HEK293 (cell line): Measurements from ENCODE around the gene TSKU.

Experiments used
- BCL11B ChIP-seq: fragments of 450-650 bp; formaldehyde crosslinking; IDR thresholded peaks from 2 replicates; pipeline ENCODE4 v1.5.1; 2016; ENCODE audit warnings: low read depth, missing biosample characterization, missing genetic modification characterization
- EGR2 ChIP-seq: fragments of 450-650 bp; formaldehyde crosslinking; IDR thresholded peaks from 2 replicates; pipeline ENCODE4 v1.5.1; 2016; ENCODE audit warnings: low read depth, missing biosample characterization, missing genetic modification characterization
- HOXA7 ChIP-seq: sonication (generic); formaldehyde crosslinking; IDR thresholded peaks from 2 replicates; pipeline ENCODE4 v1.8.1; 2022; ENCODE audit warnings: missing genetic modification reagents, borderline replicate concordance
- HOXC10 ChIP-seq: sonication (generic); formaldehyde crosslinking; IDR thresholded peaks from 2 replicates; pipeline ENCODE4 v1.8.1; 2023; ENCODE audit warnings: mild to moderate bottlenecking, missing genetic modification reagents
- IKZF3 ChIP-seq: fragments of 450-650 bp; IDR thresholded peaks from 2 replicates; pipeline ENCODE4 v1.5.0; 2018; ENCODE audit warnings: missing biosample characterization, mild to moderate bottlenecking, missing genetic modification characterization, moderate library complexity
- KLF1 ChIP-seq: fragments of 450-650 bp; formaldehyde crosslinking; IDR thresholded peaks from 2 replicates; pipeline ENCODE4 v1.5.1; 2016; ENCODE audit warnings: missing biosample characterization, missing genetic modification characterization
- RBAK ChIP-seq: fragments of 450-650 bp; formaldehyde crosslinking; IDR thresholded peaks from 2 replicates; pipeline ENCODE4 v1.5.1; 2016; ENCODE audit warnings: missing biosample characterization, missing genetic modification characterization
- ZBTB8A ChIP-seq: fragments of 450-650 bp; formaldehyde crosslinking; IDR thresholded peaks from 2 replicates; pipeline ENCODE4 v1.5.1; 2016; ENCODE audit warnings: missing biosample characterization, missing genetic modification characterization
- ZNF248 ChIP-seq: fragments of 450-650 bp; formaldehyde crosslinking; IDR thresholded peaks from 2 replicates; pipeline ENCODE4 v1.5.1; 2017; ENCODE audit warnings: missing biosample characterization, missing genetic modification characterization
- ZNF274 ChIP-seq, 2 experiments: fragments of 200-500 bp in 1 of 2; fragments of 450-650 bp in 1 of 2; sonication (Bioruptor generic) in 1 of 2; formaldehyde crosslinking in 1 of 2; IDR thresholded peaks; 2 replicates each; pipeline versions ENCODE4 v1.5.1 to v1.6.1; 2014 to 2016; ENCODE audit warnings: borderline replicate concordance in 1 of 2, inconsistent platforms in 1 of 2, low read length in 1 of 2, missing biosample characterization in 1 of 2, missing genetic modification characterization in 1 of 2
- ZNF324 ChIP-seq: fragments of 450-650 bp; formaldehyde crosslinking; IDR thresholded peaks from 2 replicates; pipeline ENCODE4 v1.5.1; 2016; ENCODE audit warnings: missing biosample characterization, missing genetic modification characterization
- ZNF335 ChIP-seq: fragments of 450-650 bp; formaldehyde crosslinking; conservative IDR thresholded peaks from 2 replicates; pipeline ENCODE4 v1.5.1; 2016; ENCODE audit warnings: missing biosample characterization, missing genetic modification characterization
- ZNF416 ChIP-seq: fragments of 450-650 bp; formaldehyde crosslinking; IDR thresholded peaks from 2 replicates; pipeline ENCODE4 v1.5.1; 2016; ENCODE audit warnings: missing biosample characterization, missing genetic modification characterization
- ZNF473 ChIP-seq: fragments of 450-650 bp; formaldehyde crosslinking; IDR thresholded peaks from 2 replicates; pipeline ENCODE4 v1.5.1; 2017; ENCODE audit warnings: missing biosample characterization, missing genetic modification characterization
- ZNF600 ChIP-seq: fragments of 450-650 bp; formaldehyde crosslinking; IDR thresholded peaks from 2 replicates; pipeline ENCODE4 v1.5.1; 2016; ENCODE audit warnings: missing biosample characterization, missing genetic modification characterization
- ZSCAN23 ChIP-seq: fragments of 450-650 bp; formaldehyde crosslinking; IDR thresholded peaks from 2 replicates; pipeline ENCODE4 v1.5.1; 2016; ENCODE audit warnings: missing biosample characterization, missing genetic modification characterization
- TF ChIP-seq, protein P1 (sequence below): fragments of 450-650 bp; formaldehyde crosslinking; conservative IDR thresholded peaks from 2 replicates; pipeline ENCODE4 v1.5.1; 2016; ENCODE audit warnings: low read depth, missing biosample characterization, missing genetic modification characterization
- TF ChIP-seq, protein P2 (sequence below): fragments of 450-650 bp; formaldehyde crosslinking; IDR thresholded peaks from 2 replicates; pipeline ENCODE4 v1.5.1; 2016; ENCODE audit warnings: missing biosample characterization, missing genetic modification characterization
- TF ChIP-seq, protein P3 (sequence below): fragments of 450-650 bp; IDR thresholded peaks from 2 replicates; pipeline ENCODE4 v1.5.1; 2018; ENCODE audit warnings: missing biosample characterization, mild to moderate bottlenecking, missing genetic modification characterization
- TF ChIP-seq, protein P4 (sequence below): fragments of 450-650 bp; formaldehyde crosslinking; IDR thresholded peaks from 2 replicates; pipeline ENCODE4 v1.5.1; 2016; ENCODE audit warnings: missing biosample characterization, missing genetic modification characterization
- TF ChIP-seq, protein P5 (sequence below): fragments of 450-650 bp; formaldehyde crosslinking; optimal IDR thresholded peaks from 2 replicates; pipeline ENCODE3; 2016; ENCODE audit warnings: missing biosample characterization, mild to moderate bottlenecking, missing genetic modification characterization
- TF ChIP-seq, protein P6 (sequence below): fragments of 450-650 bp; formaldehyde crosslinking; conservative IDR thresholded peaks from 2 replicates; pipeline ENCODE4 v1.5.1; 2016; ENCODE audit warnings: low read depth, missing biosample characterization, missing genetic modification characterization

TSKU gene

DNA sequence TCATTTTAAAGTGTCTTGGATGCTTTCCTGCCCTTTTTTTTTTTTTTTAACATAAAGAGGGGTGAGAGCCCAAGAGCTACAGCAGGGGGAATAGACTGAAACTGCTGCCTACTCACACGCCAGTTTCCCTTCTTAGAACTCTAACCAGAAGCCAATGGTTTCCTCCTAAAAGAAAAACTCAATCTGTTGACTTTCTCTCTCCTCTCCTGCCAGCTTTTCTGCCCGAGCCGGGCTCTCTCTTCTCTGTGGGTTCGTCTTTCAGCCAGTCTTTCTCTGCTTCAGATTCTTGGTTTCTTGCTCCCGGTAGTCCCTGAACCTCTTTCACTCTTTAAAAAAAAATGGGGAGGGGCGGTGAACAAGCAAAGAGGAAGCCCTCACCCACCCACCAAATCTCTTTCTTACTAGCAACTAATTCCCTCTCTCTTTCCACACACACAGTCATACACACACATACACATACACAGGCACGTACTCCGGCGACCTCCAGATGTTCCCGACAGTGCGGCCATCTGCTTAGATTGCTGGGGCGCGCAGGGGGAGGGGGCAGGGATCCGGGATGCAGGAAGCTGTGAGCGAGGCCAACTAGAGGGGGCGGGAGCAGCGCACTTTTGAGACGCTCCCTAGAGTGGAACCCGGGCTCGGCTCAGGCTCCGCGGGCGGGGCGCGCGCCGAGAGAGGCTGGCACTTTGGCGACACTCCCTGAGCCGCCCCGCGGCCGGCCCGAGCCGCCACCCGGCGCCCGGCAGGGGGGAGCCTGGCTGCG lies 444 bp upstream of the TSKU start (continued):
- TF ChIP-seq ZNF248 (tag by site-specific recombination) (no peak), ZNF324 (tag by site-specific recombination) (peak; percentile 25; the same call in 1 of the 2 replicates), HOXC10 (no peak), ZNF274 (IDR thresholded peaks at IDR 0.05; ENCODE audit: low read length) (no peak), ZNF274 (tag by site-specific recombination; IDR thresholded peaks at IDR 0.05; ENCODE audit: borderline replicate concordance) (no peak), ZNF416 (no peak), ZSCAN23 (tag by site-specific recombination) (no peak), EGR2 (no peak; the same call in none of the 2 replicates), RBAK (tag by site-specific recombination) (no peak), KLF1 (tag by site-specific recombination) (peak; percentile 18), HOXA7 (CRISPR knock-in tag) (no peak), ZNF473 (no peak), BCL11B (0 out of 2 replicates have a peak, but pooled peaks have one; percentile 49), ZNF600 (peak; percentile 39; the same call in 1 of the 2 replicates), ZBTB8A (tag by site-specific recombination) (no peak), IKZF3 (tag by site-specific recombination) (peak; percentile 60), ZNF335 (tag by site-specific recombination) (peak; percentile 96)
- TF ChIP-seq, protein P1, sequence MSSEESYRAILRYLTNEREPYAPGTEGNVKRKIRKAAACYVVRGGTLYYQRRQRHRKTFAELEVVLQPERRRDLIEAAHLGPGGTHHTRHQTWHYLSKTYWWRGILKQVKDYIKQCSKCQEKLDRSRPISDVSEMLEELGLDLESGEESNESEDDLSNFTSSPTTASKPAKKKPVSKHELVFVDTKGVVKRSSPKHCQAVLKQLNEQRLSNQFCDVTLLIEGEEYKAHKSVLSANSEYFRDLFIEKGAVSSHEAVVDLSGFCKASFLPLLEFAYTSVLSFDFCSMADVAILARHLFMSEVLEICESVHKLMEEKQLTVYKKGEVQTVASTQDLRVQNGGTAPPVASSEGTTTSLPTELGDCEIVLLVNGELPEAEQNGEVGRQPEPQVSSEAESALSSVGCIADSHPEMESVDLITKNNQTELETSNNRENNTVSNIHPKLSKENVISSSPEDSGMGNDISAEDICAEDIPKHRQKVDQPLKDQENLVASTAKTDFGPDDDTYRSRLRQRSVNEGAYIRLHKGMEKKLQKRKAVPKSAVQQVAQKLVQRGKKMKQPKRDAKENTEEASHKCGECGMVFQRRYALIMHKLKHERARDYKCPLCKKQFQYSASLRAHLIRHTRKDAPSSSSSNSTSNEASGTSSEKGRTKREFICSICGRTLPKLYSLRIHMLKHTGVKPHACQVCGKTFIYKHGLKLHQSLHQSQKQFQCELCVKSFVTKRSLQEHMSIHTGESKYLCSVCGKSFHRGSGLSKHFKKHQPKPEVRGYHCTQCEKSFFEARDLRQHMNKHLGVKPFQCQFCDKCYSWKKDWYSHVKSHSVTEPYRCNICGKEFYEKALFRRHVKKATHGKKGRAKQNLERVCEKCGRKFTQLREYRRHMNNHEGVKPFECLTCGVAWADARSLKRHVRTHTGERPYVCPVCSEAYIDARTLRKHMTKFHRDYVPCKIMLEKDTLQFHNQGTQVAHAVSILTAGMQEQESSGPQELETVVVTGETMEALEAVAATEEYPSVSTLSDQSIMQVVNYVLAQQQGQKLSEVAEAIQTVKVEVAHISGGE (tag by site-specific recombination) = no peak; the same call in 1 of the 2 replicates
- TF ChIP-seq, protein P2, sequence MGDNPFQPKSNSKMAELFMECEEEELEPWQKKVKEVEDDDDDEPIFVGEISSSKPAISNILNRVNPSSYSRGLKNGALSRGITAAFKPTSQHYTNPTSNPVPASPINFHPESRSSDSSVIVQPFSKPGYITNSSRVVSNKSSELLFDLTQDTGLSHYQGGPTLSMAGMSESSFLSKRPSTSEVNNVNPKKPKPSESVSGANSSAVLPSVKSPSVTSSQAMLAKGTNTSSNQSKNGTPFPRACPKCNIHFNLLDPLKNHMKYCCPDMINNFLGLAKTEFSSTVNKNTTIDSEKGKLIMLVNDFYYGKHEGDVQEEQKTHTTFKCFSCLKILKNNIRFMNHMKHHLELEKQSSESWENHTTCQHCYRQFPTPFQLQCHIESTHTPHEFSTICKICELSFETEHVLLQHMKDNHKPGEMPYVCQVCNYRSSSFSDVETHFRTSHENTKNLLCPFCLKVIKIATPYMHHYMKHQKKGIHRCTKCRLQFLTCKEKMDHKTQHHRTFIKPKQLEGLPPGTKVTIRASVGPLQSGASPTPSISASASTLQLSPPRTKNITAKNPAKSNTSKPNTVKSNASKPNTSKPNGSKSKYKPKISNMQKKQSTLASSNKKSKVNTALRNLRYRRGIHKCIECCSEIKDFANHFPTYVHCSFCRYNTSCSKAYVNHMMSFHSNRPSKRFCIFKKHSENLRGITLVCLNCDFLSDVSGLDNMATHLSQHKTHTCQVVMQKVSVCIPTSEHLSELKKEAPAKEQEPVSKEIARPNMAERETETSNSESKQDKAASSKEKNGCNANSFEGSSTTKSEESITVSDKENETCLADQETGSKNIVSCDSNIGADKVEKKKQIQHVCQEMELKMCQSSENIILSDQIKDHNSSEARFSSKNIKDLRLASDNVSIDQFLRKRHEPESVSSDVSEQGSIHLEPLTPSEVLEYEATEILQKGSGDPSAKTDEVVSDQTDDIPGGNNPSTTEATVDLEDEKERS (tag by site-specific recombination) = no peak
- TF ChIP-seq, protein P3, sequence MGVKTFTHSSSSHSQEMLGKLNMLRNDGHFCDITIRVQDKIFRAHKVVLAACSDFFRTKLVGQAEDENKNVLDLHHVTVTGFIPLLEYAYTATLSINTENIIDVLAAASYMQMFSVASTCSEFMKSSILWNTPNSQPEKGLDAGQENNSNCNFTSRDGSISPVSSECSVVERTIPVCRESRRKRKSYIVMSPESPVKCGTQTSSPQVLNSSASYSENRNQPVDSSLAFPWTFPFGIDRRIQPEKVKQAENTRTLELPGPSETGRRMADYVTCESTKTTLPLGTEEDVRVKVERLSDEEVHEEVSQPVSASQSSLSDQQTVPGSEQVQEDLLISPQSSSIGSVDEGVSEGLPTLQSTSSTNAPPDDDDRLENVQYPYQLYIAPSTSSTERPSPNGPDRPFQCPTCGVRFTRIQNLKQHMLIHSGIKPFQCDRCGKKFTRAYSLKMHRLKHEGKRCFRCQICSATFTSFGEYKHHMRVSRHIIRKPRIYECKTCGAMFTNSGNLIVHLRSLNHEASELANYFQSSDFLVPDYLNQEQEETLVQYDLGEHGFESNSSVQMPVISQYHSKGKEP (tag by site-specific recombination) = peak; percentile 60; the same call in 1 of the 2 replicates
- TF ChIP-seq, protein P4, sequence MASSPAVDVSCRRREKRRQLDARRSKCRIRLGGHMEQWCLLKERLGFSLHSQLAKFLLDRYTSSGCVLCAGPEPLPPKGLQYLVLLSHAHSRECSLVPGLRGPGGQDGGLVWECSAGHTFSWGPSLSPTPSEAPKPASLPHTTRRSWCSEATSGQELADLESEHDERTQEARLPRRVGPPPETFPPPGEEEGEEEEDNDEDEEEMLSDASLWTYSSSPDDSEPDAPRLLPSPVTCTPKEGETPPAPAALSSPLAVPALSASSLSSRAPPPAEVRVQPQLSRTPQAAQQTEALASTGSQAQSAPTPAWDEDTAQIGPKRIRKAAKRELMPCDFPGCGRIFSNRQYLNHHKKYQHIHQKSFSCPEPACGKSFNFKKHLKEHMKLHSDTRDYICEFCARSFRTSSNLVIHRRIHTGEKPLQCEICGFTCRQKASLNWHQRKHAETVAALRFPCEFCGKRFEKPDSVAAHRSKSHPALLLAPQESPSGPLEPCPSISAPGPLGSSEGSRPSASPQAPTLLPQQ (tag by site-specific recombination) = peak; percentile 41; the same call in 1 of the 2 replicates
- TF ChIP-seq, protein P5, sequence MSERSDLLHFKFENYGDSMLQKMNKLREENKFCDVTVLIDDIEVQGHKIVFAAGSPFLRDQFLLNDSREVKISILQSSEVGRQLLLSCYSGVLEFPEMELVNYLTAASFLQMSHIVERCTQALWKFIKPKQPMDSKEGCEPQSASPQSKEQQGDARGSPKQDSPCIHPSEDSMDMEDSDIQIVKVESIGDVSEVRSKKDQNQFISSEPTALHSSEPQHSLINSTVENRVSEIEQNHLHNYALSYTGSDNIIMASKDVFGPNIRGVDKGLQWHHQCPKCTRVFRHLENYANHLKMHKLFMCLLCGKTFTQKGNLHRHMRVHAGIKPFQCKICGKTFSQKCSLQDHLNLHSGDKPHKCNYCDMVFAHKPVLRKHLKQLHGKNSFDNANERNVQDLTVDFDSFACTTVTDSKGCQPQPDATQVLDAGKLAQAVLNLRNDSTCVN (tag by site-specific recombination) = peak; percentile 84
- TF ChIP-seq, protein P6, sequence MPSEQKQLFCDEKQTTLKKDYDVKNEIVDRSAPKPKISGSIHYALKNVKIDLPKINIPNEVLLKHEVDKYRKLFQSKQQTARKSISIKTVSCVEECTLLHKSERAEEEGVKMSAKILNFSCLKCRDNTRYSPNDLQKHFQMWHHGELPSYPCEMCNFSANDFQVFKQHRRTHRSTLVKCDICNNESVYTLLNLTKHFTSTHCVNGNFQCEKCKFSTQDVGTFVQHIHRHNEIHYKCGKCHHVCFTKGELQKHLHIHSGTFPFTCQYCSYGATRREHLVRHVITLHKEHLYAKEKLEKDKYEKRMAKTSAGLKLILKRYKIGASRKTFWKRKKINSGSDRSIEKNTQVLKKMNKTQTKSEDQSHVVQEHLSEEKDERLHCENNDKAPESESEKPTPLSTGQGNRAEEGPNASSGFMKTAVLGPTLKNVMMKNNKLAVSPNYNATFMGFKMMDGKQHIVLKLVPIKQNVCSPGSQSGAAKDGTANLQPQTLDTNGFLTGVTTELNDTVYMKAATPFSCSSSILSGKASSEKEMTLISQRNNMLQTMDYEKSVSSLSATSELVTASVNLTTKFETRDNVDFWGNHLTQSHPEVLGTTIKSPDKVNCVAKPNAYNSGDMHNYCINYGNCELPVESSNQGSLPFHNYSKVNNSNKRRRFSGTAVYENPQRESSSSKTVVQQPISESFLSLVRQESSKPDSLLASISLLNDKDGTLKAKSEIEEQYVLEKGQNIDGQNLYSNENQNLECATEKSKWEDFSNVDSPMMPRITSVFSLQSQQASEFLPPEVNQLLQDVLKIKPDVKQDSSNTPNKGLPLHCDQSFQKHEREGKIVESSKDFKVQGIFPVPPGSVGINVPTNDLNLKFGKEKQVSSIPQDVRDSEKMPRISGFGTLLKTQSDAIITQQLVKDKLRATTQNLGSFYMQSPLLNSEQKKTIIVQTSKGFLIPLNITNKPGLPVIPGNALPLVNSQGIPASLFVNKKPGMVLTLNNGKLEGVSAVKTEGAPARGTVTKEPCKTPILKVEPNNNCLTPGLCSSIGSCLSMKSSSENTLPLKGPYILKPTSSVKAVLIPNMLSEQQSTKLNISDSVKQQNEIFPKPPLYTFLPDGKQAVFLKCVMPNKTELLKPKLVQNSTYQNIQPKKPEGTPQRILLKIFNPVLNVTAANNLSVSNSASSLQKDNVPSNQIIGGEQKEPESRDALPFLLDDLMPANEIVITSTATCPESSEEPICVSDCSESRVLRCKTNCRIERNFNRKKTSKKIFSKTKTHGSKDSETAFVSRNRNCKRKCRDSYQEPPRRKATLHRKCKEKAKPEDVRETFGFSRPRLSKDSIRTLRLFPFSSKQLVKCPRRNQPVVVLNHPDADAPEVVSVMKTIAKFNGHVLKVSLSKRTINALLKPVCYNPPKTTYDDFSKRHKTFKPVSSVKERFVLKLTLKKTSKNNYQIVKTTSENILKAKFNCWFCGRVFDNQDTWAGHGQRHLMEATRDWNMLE (tag by site-specific recombination) = no peak
